Esophagus muscularis mucosa (tissue), 3 donors: ENCODE measurements around the gene NPIPB8.

Experiments
- CTCF ChIP-seq, 3 experiments: fragments of 200-600 bp in 2 of 3; fragments of 450-650 bp in 1 of 3; sonication (generic) in 2 of 3; IDR thresholded peaks; one replicate each; pipeline ENCODE4 v1.5.1; 2017 to 2019; ENCODE audit warnings: antibody characterized with exemption in 3 of 3, mild to moderate bottlenecking in 2 of 3, moderate library complexity in 1 of 3
- POLR2AphosphoS5 ChIP-seq, 2 donors: sonication (generic); formaldehyde crosslinking; IDR thresholded peaks; one replicate each; pipeline ENCODE4 v1.6.1; 2017; ENCODE audit warnings: antibody characterized with exemption in 2 of 2

DNA sequence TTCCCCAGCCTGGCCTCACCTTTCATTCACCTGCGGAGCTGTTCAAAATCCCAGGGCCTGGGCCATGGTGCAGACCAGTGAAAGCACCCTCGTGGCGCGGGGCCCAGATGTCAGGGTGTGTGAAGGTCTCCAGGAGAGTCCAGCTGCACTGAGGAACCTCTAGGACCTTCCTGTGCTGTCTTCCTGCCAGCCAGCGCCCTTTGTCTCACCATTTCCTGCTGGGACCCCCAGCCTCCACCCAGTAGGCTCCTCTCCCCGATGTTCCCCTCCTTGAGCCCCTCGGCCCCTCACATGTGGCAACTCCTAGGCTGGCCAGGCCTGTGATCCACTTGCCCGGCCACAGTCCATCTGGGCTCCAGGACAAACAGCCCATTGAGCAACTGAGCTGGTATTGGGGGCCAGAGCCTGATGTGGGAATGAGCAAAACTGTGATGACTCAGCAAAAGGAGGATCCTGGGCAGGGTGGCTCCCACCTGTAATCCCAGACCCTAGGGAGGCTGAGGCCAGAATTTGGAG lies 41.7 kb upstream of the NPIPB8 start:
- TF ChIP-seq CTCF (IDR thresholded peaks at IDR 0.05), result no peak
- TF ChIP-seq POLR2AphosphoS5 (IDR thresholded peaks at IDR 0.05), result no peak
